OCI-LY1 (cell line): ENCODE data around the gene SPACA6.

Source experiments
- H2AFZ ChIP-seq: fragments of 200-600 bp; sonication (generic), shearing (Covaris generic); 2 replicates; pipeline ENCODE4 v1.6.0; 2014; ENCODE audit warnings: antibody characterized with exemption, mild to moderate bottlenecking, low read length
- H3F3A ChIP-seq: fragments of 200-600 bp; sonication (generic), shearing (Covaris generic); 2 replicates; pipeline ENCODE4 v1.6.0; 2014; ENCODE audit warnings: mild to moderate bottlenecking, antibody characterized with exemption, low read length, moderate library complexity; ENCODE audit not compliant: insufficient read depth
- H3K27ac ChIP-seq: fragments of 200-600 bp; sonication (generic); 2 replicates; pipeline ENCODE4 v1.5.1; 2014; ENCODE audit warnings: low read length, mixed run types, mild to moderate bottlenecking, low read depth; ENCODE audit not compliant: poor library complexity, severe bottlenecking
- H3K27me3 ChIP-seq: fragments of 200-600 bp; sonication (generic); 2 replicates; pipeline ENCODE4 v1.6.0; 2014; ENCODE audit warnings: antibody characterized with exemption, mild to moderate bottlenecking, low read length, moderate library complexity; ENCODE audit not compliant: insufficient read depth
- H3K36me3 ChIP-seq: fragments of 200-600 bp; sonication (generic); 2 replicates; pipeline ENCODE4 v1.6.1; 2014; ENCODE audit warnings: mild to moderate bottlenecking, antibody characterized with exemption, low read length, moderate library complexity, mixed read lengths; ENCODE audit not compliant: insufficient read depth
- H3K4me1 ChIP-seq: fragments of 200-600 bp; sonication (generic); 2 replicates; pipeline ENCODE4 v1.5.1; 2014; ENCODE audit warnings: mild to moderate bottlenecking, low read length, moderate library complexity; ENCODE audit not compliant: insufficient read depth, severe bottlenecking
- H3K4me2 ChIP-seq: fragments of 200-600 bp; sonication (generic), shearing (Covaris generic); 2 replicates; pipeline ENCODE4 v1.6.1; 2014; ENCODE audit warnings: low read length
- H3K4me3 ChIP-seq: fragments of 200-600 bp; sonication (generic); 2 replicates; pipeline ENCODE4 v1.5.1; 2014; ENCODE audit warnings: low read length, low read depth, mild to moderate bottlenecking, mixed read lengths; ENCODE audit not compliant: poor library complexity, severe bottlenecking
- H3K79me2 ChIP-seq: fragments of 200-600 bp; shearing (Covaris generic); 2 replicates; pipeline ENCODE4 v1.6.1; 2016; ENCODE audit warnings: mixed run types, low read length, mixed read lengths; ENCODE audit not compliant: insufficient read depth
- H3K9ac ChIP-seq: fragments of 200-600 bp; sonication (generic), shearing (Covaris generic); 2 replicates; pipeline ENCODE4 v1.6.1; 2014; ENCODE audit warnings: mild to moderate bottlenecking, low read length, mixed read lengths
- H3K9me2 ChIP-seq: fragments of 200-600 bp; sonication (generic), shearing (Covaris generic); 2 replicates; pipeline ENCODE4 v1.6.1; 2014; ENCODE audit warnings: low read depth, mild to moderate bottlenecking, low read length, mixed read lengths
- H3K9me3 ChIP-seq: fragments of 200-600 bp; shearing (Covaris generic); 2 replicates; pipeline ENCODE4 v1.6.1; 2014; ENCODE audit warnings: low read length, mixed read lengths
- H4K20me1 ChIP-seq: fragments of 200-600 bp; sonication (generic), shearing (Covaris generic); 2 replicates; pipeline ENCODE4 v1.6.0; 2016; ENCODE audit warnings: mild to moderate bottlenecking, low read length; ENCODE audit not compliant: insufficient read depth
- EZH2 ChIP-seq: fragments of 200-600 bp; sonication (generic), shearing (Covaris generic); IDR thresholded peaks from 2 replicates; pipeline ENCODE4 v1.8.0; 2017; ENCODE audit warnings: borderline replicate concordance, mixed run types, mild to moderate bottlenecking, antibody characterized with exemption, low read length, moderate library complexity, mixed read lengths
- TF ChIP-seq, protein P1 (sequence below): fragments of 200-600 bp; sonication (generic), shearing (Covaris generic); IDR thresholded peaks from 2 replicates; pipeline ENCODE4 v1.5.1; 2017; ENCODE audit warnings: mild to moderate bottlenecking, antibody characterized with exemption, low read length, moderate library complexity, mixed read lengths

SPACA6 gene

DNA sequence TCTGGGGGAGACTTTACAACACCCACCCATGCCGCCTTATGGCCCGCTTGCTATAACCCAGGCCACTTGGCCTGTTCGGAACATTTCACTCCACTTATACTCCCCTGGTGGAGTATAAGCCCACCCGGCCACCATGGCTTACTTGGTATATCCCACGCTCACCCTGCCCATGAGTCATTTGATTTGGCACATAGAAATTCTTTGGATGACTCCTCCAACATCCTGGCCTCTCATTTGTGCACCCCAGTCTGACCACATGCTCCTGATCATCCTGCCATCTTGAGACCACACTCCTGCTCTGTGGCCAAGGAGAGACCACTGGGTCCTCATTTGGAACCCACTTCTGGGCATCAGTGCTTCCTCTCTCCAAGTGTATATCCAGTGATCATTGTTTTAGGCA lies 5.2 kb downstream of the SPACA6 start:
- no peaks in the 10 kb centered on the region for H3K27me3 ChIP-seq
- H2AFZ ChIP-seq: no peak overlapping the region
- no peaks in the 10 kb centered on the region for H3K36me3 ChIP-seq
- no peaks in the 10 kb centered on the region for H3K9me2 ChIP-seq
- no peaks in the 10 kb centered on the region for H4K20me1 ChIP-seq
- no peaks in the 10 kb centered on the region for H3F3A ChIP-seq
- no peaks in the 10 kb centered on the region for H3K9me3 ChIP-seq
- H3K9ac ChIP-seq: no peak overlapping the region
- no peak overlapping the region for H3K4me2 ChIP-seq
- TF ChIP-seq, protein P1, sequence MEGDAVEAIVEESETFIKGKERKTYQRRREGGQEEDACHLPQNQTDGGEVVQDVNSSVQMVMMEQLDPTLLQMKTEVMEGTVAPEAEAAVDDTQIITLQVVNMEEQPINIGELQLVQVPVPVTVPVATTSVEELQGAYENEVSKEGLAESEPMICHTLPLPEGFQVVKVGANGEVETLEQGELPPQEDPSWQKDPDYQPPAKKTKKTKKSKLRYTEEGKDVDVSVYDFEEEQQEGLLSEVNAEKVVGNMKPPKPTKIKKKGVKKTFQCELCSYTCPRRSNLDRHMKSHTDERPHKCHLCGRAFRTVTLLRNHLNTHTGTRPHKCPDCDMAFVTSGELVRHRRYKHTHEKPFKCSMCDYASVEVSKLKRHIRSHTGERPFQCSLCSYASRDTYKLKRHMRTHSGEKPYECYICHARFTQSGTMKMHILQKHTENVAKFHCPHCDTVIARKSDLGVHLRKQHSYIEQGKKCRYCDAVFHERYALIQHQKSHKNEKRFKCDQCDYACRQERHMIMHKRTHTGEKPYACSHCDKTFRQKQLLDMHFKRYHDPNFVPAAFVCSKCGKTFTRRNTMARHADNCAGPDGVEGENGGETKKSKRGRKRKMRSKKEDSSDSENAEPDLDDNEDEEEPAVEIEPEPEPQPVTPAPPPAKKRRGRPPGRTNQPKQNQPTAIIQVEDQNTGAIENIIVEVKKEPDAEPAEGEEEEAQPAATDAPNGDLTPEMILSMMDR: no peak
- no peak for TF ChIP-seq EZH2
- H3K79me2 ChIP-seq: no peaks in the 10 kb centered on the region
- H3K4me3 ChIP-seq: no peak overlapping the region
- H3K4me1 ChIP-seq: no peaks in the 10 kb centered on the region
- no peak overlapping the region for H3K27ac ChIP-seq

DNA sequence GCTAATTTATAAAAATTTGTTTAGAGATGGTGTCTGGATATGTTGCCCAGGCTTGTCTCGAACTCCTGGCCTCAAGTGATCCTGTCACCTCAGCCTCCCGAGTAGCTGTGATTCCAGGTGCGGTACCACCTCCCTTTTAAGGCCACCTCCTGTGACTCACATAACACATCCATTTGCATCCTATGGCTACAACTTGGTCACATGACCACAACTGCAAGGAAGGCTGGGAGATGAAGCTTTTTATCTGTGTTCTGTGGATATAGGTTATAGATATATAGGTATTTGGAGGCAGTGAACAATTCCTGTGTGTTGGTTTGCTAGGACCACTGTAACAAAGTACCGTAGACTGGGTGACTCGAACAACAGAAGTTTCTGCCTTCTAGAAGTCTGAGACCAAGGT lies 6.0 kb downstream of the SPACA6 start:
- H2AFZ ChIP-seq: no peak overlapping the region
- H3K9me3 ChIP-seq: no peaks in the 10 kb centered on the region
- H3K36me3 ChIP-seq: no peaks in the 10 kb centered on the region
- no peaks in the 10 kb centered on the region for H4K20me1 ChIP-seq
- TF ChIP-seq EZH2: no peak
- TF ChIP-seq, protein P1: no peak
- H3K9ac ChIP-seq: no peak overlapping the region
- no peak overlapping the region for H3K4me2 ChIP-seq
- H3K79me2 ChIP-seq: no peaks in the 10 kb centered on the region
- H3K4me1 ChIP-seq: no peaks in the 10 kb centered on the region
- no peaks in the 10 kb centered on the region for H3F3A ChIP-seq
- no peak overlapping the region for H3K4me3 ChIP-seq
- H3K27me3 ChIP-seq: no peaks in the 10 kb centered on the region
- H3K9me2 ChIP-seq: no peaks in the 10 kb centered on the region
- H3K27ac ChIP-seq: no peak overlapping the region

- no peak overlapping the region for H3K27ac ChIP-seq
- H3F3A ChIP-seq: no peaks in the 10 kb centered on the region
- H3K27me3 ChIP-seq: no peaks in the 10 kb centered on the region
- H3K9me3 ChIP-seq: no peaks in the 10 kb centered on the region
- H3K4me2 ChIP-seq: no peak overlapping the region
- peaks cover 13% of the 10 kb centered on the region for H3K36me3 ChIP-seq
- no peaks in the 10 kb centered on the region for H3K79me2 ChIP-seq
- H2AFZ ChIP-seq: no peak overlapping the region
- no peak overlapping the region for H3K9ac ChIP-seq
- H3K4me1 ChIP-seq: peaks cover 9% of the 10 kb centered on the region
- no peak for TF ChIP-seq EZH2
- H3K4me3 ChIP-seq: no peak overlapping the region
- no peaks in the 10 kb centered on the region for H3K9me2 ChIP-seq
- H4K20me1 ChIP-seq: no peaks in the 10 kb centered on the region
These were observed 8.5 kb downstream of the SPACA6 start for GRCh38 chr19:51701468-51702100.

- no peak for TF ChIP-seq EZH2
- TF ChIP-seq, protein P1: no peak
- Histone ChIP-seq H3K27ac (no peak overlapping the region), H3K36me3 (peaks cover 13% of the 10 kb centered on the region), H3K9me3 (no peaks in the 10 kb centered on the region), H3K4me1 (peaks cover 9% of the 10 kb centered on the region), H2AFZ (no peak overlapping the region), H3K4me2 (no peak overlapping the region), H3K9me2 (no peaks in the 10 kb centered on the region), H3F3A (no peaks in the 10 kb centered on the region), H4K20me1 (no peaks in the 10 kb centered on the region), H3K79me2 (no peaks in the 10 kb centered on the region), H3K4me3 (no peak overlapping the region), H3K27me3 (no peaks in the 10 kb centered on the region), H3K9ac (no peak overlapping the region)
These were observed 9.1 kb downstream of the SPACA6 start for GRCh38 chr19:51702103-51702824.
